MCF 10A (cell line): ENCODE measurements around the gene ARHGAP44. TPM values are rescaled to one million over a fixed set of nuclear protein-coding genes. Genes with fewer than 3 reads are reported as not detected.

Source experiments
- BruUV-seq: library from RNA; stranded (reverse); fragments of 400-500 nt; replicated peaks from 2 replicates; lab custom pipeline; 2021; lab: Mats Ljungman, UMichigan
- CTCF ChIA-PET: fragments of 300-600 bp; sonication (Branson Sonifier 250); formaldehyde crosslinking; extraction: SDS; loops from one replicate; lab custom pipeline; 2021; ENCODE audit warnings: antibody characterized with exemption, inconsistent platforms; lab: Yijun Ruan, JAX
- POLR2A ChIA-PET: fragments of 300-600, 350-650 bp; sonication (Branson Sonifier 250); formaldehyde crosslinking; extraction: SDS; loops from one replicate; lab custom pipeline; 2020; ENCODE audit warnings: antibody characterized with exemption, inconsistent platforms; lab: Yijun Ruan, JAX
- DNase-seq: peaks from one replicate; pipeline ENCODE4 v3.0.0-alpha.2; 2018; ENCODE audit not compliant: unreplicated experiment
- H3K27ac Mint-ChIP-seq: one replicate; pipeline ENCODE4 v1.8.0; 2022; ENCODE audit warnings: mild to moderate bottlenecking, low read depth, mixed read lengths; ENCODE audit not compliant: unreplicated experiment
- H3K27me3 Mint-ChIP-seq: one replicate; pipeline ENCODE4 v1.8.0; 2022; ENCODE audit warnings: mixed read lengths; ENCODE audit not compliant: insufficient read depth, unreplicated experiment
- H3K36me3 Mint-ChIP-seq: one replicate; pipeline ENCODE4 v1.8.0; 2022; ENCODE audit warnings: mild to moderate bottlenecking, moderate library complexity, mixed read lengths; ENCODE audit not compliant: insufficient read depth, unreplicated experiment
- H3K4me1 Mint-ChIP-seq: one replicate; pipeline ENCODE4 v1.8.0; 2022; ENCODE audit warnings: mixed read lengths; ENCODE audit not compliant: insufficient read depth, unreplicated experiment
- H3K4me3 Mint-ChIP-seq: one replicate; pipeline ENCODE4 v1.8.0; 2022; ENCODE audit warnings: mild to moderate bottlenecking, moderate library complexity, mixed read lengths; ENCODE audit not compliant: unreplicated experiment
- H3K9me3 Mint-ChIP-seq: one replicate; pipeline ENCODE4 v1.8.0; 2022; ENCODE audit warnings: mixed read lengths; ENCODE audit not compliant: unreplicated experiment
- CTCF ChIP-seq: fragments of 200-600 bp; IDR thresholded peaks from one replicate; pipeline ENCODE4 v1.8.0; 2022; ENCODE audit warnings: antibody characterized with exemption, mild to moderate bottlenecking; ENCODE audit not compliant: unreplicated experiment
- intact Hi-C: fragments of 100-400 bp; cut with micrococcal nuclease; formaldehyde crosslinking; loops from 2 replicates; pipeline ENCODE4 v1.14.1; 2022
- total RNA-seq: library from RNA; stranded (reverse); gene quantifications from 2 replicates; pipeline ENCODE4 v1.2.3, GENCODE V29; 2022

The ARHGAP44 gene
- total RNA-seq, 1 experiment from 2014 or later, result 1.3 TPM

- peak; percentile 77 for DNase-seq
- BruUV-seq, result no TSS peak
- H3K9me3 Mint-ChIP-seq, result peaks cover 17% of the 10 kb centered on the region
- no peaks in the 10 kb centered on the region for H3K4me1 Mint-ChIP-seq
- no peak overlapping the region for H3K27ac Mint-ChIP-seq
- H3K4me3 Mint-ChIP-seq, result no peak overlapping the region
- H3K36me3 Mint-ChIP-seq, result no peaks in the 10 kb centered on the region
- no peak for TF ChIP-seq CTCF
- H3K27me3 Mint-ChIP-seq, result peaks cover 56% of the 10 kb centered on the region
- intact Hi-C loops, result no loop called here
- ChIA-PET CTCF (interaction anchor here (1.1 to 1.4 kb wide), 3 partner anchors 16 to 98 kb away, joined by 3 to 9 read pairs (median 3); no protein-coding TSS in a partner anchor), POLR2A (interaction anchor here (0.9 to 1.0 kb wide), 3 partner anchors 21 to 56 kb away, joined by 3 to 8 read pairs (median 4); no protein-coding TSS in a partner anchor)
Observed at GRCh38 chr17:12765548-12765947, 23.8 kb upstream of the ARHGAP44 start.

- Mint-ChIP-seq H3K9me3 (peaks cover 10% of the 10 kb centered on the region), H3K36me3 (no peaks in the 10 kb centered on the region), H3K27me3 (peaks cover 29% of the 10 kb centered on the region), H3K4me1 (no peaks in the 10 kb centered on the region), H3K4me3 (no peak overlapping the region), H3K27ac (no peak overlapping the region)
- no peak for DNase-seq
- BruUV-seq, result no TSS peak
- ChIA-PET CTCF (interaction anchor here (0.7 kb wide), 2 partner anchors 26 to 419 kb away, joined by 3 read pairs; no protein-coding TSS in a partner anchor), POLR2A (no interaction called here)
- intact Hi-C loops, result no loop called here
- no peak for TF ChIP-seq CTCF
Observed at GRCh38 chr17:12768255-12768654, 21.0 kb upstream of the ARHGAP44 start.

DNA sequence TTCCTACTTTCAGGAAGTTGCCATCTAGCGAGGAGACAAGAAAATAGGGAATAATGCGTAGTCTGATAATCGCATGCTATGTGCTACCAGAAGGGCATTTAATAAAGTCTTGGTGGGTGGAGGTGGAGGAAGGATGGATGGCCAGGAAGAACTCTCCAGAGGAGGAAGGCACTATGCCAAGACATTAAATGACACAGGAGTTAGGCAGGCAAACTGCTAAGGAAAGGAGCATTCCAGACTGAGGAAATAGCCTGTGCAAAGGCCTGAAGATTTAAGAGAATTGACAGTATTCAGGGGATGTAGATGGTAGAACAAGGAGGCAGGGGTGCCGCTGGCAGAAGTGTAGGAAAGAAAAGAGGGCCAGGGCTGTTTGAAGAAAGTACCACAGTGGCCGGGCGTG, 19.3 kb upstream of the ARHGAP44 start:
- intact Hi-C loops, result no loop called here
- BruUV-seq, result no TSS peak
- CTCF ChIA-PET, result no interaction called here
- Mint-ChIP-seq H3K27ac (no peak overlapping the region), H3K4me1 (no peaks in the 10 kb centered on the region), H3K4me3 (no peak overlapping the region), H3K27me3 (peaks cover 12% of the 10 kb centered on the region), H3K9me3 (peaks cover 10% of the 10 kb centered on the region), H3K36me3 (no peaks in the 10 kb centered on the region)
- DNase-seq, result no peak
- no peak for TF ChIP-seq CTCF
- POLR2A ChIA-PET, result interaction anchor here (0.6 kb wide), 1 partner anchor 285 kb away, joined by 3 read pairs; no protein-coding TSS in a partner anchor

- ChIA-PET CTCF (interaction anchor here (1.5 kb wide), 1 partner anchor 31 kb away, joined by 3 read pairs; no protein-coding TSS in a partner anchor), POLR2A (no interaction called here)
- TF ChIP-seq CTCF, result no peak
- no peak for DNase-seq
- no peaks in the 10 kb centered on the region for H3K36me3 Mint-ChIP-seq
- H3K27ac Mint-ChIP-seq, result no peak overlapping the region
- intact Hi-C loops, result no loop called here
- H3K4me1 Mint-ChIP-seq, result no peaks in the 10 kb centered on the region
- H3K27me3 Mint-ChIP-seq, result peaks cover 10% of the 10 kb centered on the region
- no peak overlapping the region for H3K4me3 Mint-ChIP-seq
- H3K9me3 Mint-ChIP-seq, result peaks cover 10% of the 10 kb centered on the region
- BruUV-seq, result no TSS peak
Observed at GRCh38 chr17:12773153-12773552, 16.1 kb upstream of the ARHGAP44 start.
